ENCODE data around the gene CCDC144A.
"Not testable (repeated sequence)": the region's sequence is repeated elsewhere in the genome, so short reads cannot be mapped to it uniquely, and the experiment has no call there.

CCDC144A gene

DNA sequence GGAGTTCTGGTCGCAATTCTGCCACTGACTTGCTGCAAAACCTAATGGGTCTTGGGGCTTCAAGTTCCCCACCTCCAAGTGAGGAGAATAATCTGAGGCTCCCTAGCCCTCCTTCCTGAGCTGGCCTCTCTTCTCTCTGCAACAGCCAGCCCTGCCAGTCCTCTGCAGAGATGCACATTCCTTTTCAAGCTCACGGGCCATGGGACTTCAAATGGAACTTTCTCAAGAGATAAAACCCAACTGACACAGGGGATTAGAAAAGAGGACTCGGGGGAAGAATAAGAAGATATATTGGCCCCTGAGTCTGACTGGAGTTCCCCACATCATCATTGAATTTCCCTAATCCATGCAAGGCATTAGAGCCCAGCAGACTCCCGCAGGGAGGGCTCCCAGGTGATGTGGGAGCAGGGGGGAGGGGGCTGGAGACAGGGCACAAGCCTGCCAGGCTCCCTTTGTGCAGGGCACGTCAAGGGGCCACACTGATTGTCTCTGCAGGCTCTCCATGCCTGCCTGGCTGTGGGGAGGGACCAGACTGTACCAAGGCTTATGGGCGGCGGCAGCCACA is 131.0 kb downstream of the CCDC144A start:
- TF ChIP-seq, protein P1, sequence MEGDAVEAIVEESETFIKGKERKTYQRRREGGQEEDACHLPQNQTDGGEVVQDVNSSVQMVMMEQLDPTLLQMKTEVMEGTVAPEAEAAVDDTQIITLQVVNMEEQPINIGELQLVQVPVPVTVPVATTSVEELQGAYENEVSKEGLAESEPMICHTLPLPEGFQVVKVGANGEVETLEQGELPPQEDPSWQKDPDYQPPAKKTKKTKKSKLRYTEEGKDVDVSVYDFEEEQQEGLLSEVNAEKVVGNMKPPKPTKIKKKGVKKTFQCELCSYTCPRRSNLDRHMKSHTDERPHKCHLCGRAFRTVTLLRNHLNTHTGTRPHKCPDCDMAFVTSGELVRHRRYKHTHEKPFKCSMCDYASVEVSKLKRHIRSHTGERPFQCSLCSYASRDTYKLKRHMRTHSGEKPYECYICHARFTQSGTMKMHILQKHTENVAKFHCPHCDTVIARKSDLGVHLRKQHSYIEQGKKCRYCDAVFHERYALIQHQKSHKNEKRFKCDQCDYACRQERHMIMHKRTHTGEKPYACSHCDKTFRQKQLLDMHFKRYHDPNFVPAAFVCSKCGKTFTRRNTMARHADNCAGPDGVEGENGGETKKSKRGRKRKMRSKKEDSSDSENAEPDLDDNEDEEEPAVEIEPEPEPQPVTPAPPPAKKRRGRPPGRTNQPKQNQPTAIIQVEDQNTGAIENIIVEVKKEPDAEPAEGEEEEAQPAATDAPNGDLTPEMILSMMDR (IDR thresholded peaks at IDR 0.05; ENCODE audit: low read depth, low read length), result no peak
- no peak overlapping the region for H3K4me3 ChIP-seq (replicated peaks in 1 of 2; ENCODE audit: low read depth in 2 of 2, low read length in 2 of 2)
- no peak for DNase-seq (ENCODE audit: low read depth in 2 of 2)

DNA sequence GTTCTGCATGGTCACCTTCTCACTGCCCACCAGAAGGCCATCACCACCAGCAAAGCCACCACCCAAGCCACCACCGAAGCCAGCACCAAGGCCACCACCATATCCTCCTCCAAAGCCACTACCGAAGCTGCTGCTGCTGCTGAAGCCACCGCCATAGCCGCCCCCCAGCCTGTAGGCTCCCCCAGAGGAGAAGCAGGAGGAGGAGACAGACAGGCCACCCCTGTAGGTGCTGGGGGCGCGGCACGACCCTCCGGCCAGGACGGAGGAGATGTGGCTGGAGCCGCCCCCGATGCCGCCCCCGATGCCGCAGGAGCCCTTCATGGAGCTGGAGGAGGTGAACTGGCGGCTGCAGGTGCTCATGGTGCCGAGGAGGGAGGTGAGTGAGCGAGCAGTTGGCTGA is 132.1 kb downstream of the CCDC144A start:
- not testable (repeated sequence) for H3K4me3 ChIP-seq (replicated peaks in 1 of 2; ENCODE audit: low read depth in 2 of 2, low read length in 2 of 2); DNase-seq (ENCODE audit: low read depth in 2 of 2)

DNA sequence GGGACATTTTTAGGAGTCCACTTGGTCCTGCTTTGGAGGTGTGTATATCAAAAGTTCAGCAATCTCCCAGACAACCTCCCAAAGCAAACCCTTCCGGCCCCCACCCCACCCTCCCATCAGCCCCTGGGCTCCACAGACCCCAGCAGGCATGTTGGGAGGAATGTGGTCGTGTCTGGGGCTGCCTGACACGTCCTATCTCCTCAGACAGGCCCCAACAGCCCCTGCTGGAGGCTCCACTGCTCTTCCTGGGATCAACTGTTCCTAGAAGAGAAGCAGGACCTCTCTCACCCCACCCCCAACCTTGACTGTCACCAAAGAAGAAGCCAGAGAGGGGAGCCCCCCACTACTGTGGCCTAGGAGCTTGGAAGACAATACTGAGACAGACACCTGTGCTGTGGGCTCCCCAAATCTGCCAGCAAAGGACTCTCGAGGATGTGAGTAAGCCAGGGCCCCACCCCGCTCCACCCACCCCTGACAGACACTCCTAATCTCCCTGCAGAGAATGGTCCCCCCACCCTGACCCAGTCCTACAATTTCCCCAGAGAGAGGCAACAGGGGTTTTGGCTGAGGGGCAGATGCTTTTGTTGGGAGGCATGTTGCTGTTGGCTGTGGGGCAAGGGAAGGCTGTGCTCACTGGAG is 133.8 kb downstream of the CCDC144A start:
- H3K4me3 ChIP-seq (replicated peaks in 1 of 2; ENCODE audit: low read depth in 2 of 2, low read length in 2 of 2); DNase-seq (ENCODE audit: low read depth in 2 of 2): not testable (repeated sequence)

All from cardiac fibroblast (primary cell).